Activated CD4-positive, alpha-beta T cell treated with anti-CD3 and anti-CD28 coated beads, Interleukin-2, amount 10 ng/mL, durations not matched to agents 24 days and 14 days (primary cell): Measurements from ENCODE around the gene PTF1A. TPM values are rescaled to one million over a fixed set of nuclear protein-coding genes. Genes with fewer than 3 reads are reported as not detected.
"Not testable (repeated sequence)": the region's sequence is repeated elsewhere in the genome, so short reads cannot be mapped to it uniquely, and the experiment has no call there.

Source experiments
- DNase-seq: peaks from one replicate; pipeline ENCODE4 v3.0.0; 2022
- H3K27ac Mint-ChIP-seq: one replicate; pipeline ENCODE4 v1.8.0; 2022; ENCODE audit warnings: mild to moderate bottlenecking, mixed read lengths
- H3K27me3 Mint-ChIP-seq: one replicate; pipeline ENCODE4 v1.8.0; 2022; ENCODE audit warnings: mixed read lengths
- H3K36me3 Mint-ChIP-seq: one replicate; pipeline ENCODE4 v1.8.0; 2022; ENCODE audit warnings: low read depth, mild to moderate bottlenecking, mixed read lengths
- H3K4me1 Mint-ChIP-seq: one replicate; pipeline ENCODE4 v1.8.0; 2021; ENCODE audit warnings: mixed read lengths
- H3K4me3 Mint-ChIP-seq: one replicate; pipeline ENCODE4 v1.8.0; 2022; ENCODE audit warnings: mild to moderate bottlenecking, moderate library complexity, mixed read lengths
- H3K9me3 Mint-ChIP-seq: one replicate; pipeline ENCODE4 v1.8.0; 2021; ENCODE audit warnings: mixed read lengths
- intact Hi-C: fragments of 100-400 bp; cut with micrococcal nuclease; formaldehyde crosslinking; loops from one replicate; pipeline ENCODE4 v1.15.1; 2023
- total RNA-seq: library from RNA; stranded (reverse); gene quantifications from 2 replicates; pipeline ENCODE4 v1.2.3, GENCODE V29; 2022

PTF1A gene
- total RNA-seq, 1 donor from 2014 or later, result not detected

GRCh38 chr10:23202779-23203178 lies 10.7 kb downstream of the PTF1A start:
- no peaks in the 10 kb centered on the region for H3K4me1 Mint-ChIP-seq
- H3K9me3 Mint-ChIP-seq, result no peaks in the 10 kb centered on the region
- peaks cover 70% of the 10 kb centered on the region for H3K27me3 Mint-ChIP-seq
- H3K36me3 Mint-ChIP-seq, result no peaks in the 10 kb centered on the region
- intact Hi-C loops, result no loop called here
- no peak overlapping the region for H3K27ac Mint-ChIP-seq
- no peak overlapping the region for H3K4me3 Mint-ChIP-seq
- no peak for DNase-seq

- H3K4me1 Mint-ChIP-seq, result no peaks in the 10 kb centered on the region
- peaks cover 64% of the 10 kb centered on the region for H3K27me3 Mint-ChIP-seq
- intact Hi-C loops, result no loop called here
- DNase-seq, result no peak
- no peak overlapping the region for H3K4me3 Mint-ChIP-seq
- no peaks in the 10 kb centered on the region for H3K9me3 Mint-ChIP-seq
- H3K36me3 Mint-ChIP-seq, result no peaks in the 10 kb centered on the region
- H3K27ac Mint-ChIP-seq, result no peak overlapping the region
Observed at GRCh38 chr10:23203369-23204325, 11.5 kb downstream of the PTF1A start.

- intact Hi-C loops, result no loop called here
Observed at GRCh38 chr10:23204773-23205172, 12.7 kb downstream of the PTF1A start.

GRCh38 chr10:23205972-23206642 lies 14.0 kb downstream of the PTF1A start:
- H3K4me3 Mint-ChIP-seq, result no peak overlapping the region
- H3K27me3 Mint-ChIP-seq, result peaks cover 54% of the 10 kb centered on the region
- H3K4me1 Mint-ChIP-seq, result no peaks in the 10 kb centered on the region
- H3K36me3 Mint-ChIP-seq, result no peaks in the 10 kb centered on the region
- no peak for DNase-seq
- H3K9me3 Mint-ChIP-seq, result no peaks in the 10 kb centered on the region
- no peak overlapping the region for H3K27ac Mint-ChIP-seq
- intact Hi-C loops, result no loop called here

More at GRCh38 chr10:23204773-23205172, 12.7 kb downstream of the PTF1A start:
- Mint-ChIP-seq H3K36me3 (no peaks in the 10 kb centered on the region), H3K9me3 (no peaks in the 10 kb centered on the region), H3K27me3 (peaks cover 65% of the 10 kb centered on the region), H3K27ac (no peak overlapping the region), H3K4me1 (no peaks in the 10 kb centered on the region), H3K4me3 (no peak overlapping the region)
- no peak for DNase-seq

- no peaks in the 10 kb centered on the region for H3K9me3 Mint-ChIP-seq
Observed at GRCh38 chr10:23217471-23217870, 25.4 kb downstream of the PTF1A start.

GRCh38 chr10:23230582-23230981 lies 38.5 kb downstream of the PTF1A start:
- peaks cover 3% of the 10 kb centered on the region for H3K9me3 Mint-ChIP-seq
- H3K27me3 Mint-ChIP-seq, result peaks cover 4% of the 10 kb centered on the region

More at GRCh38 chr10:23217471-23217870, 25.4 kb downstream of the PTF1A start:
- Mint-ChIP-seq H3K27me3 (peaks cover 17% of the 10 kb centered on the region), H3K4me3 (no peak overlapping the region), H3K27ac (no peak overlapping the region), H3K36me3 (no peaks in the 10 kb centered on the region), H3K4me1 (no peaks in the 10 kb centered on the region)
- intact Hi-C loops, result no loop called here
- no peak for DNase-seq

GRCh38 chr10:23238015-23238414 lies 45.9 kb downstream of the PTF1A start:
- Mint-ChIP-seq H3K4me3 (no peak overlapping the region), H3K9me3 (no peaks in the 10 kb centered on the region), H3K4me1 (no peaks in the 10 kb centered on the region), H3K36me3 (no peaks in the 10 kb centered on the region), H3K27me3 (no peaks in the 10 kb centered on the region), H3K27ac (no peak overlapping the region)
- DNase-seq, result no peak
- intact Hi-C loops, result no loop called here

More at GRCh38 chr10:23230582-23230981, 38.5 kb downstream of the PTF1A start:
- intact Hi-C loops, result no loop called here
- Mint-ChIP-seq H3K36me3 (no peaks in the 10 kb centered on the region), H3K4me3 (no peak overlapping the region), H3K4me1 (no peaks in the 10 kb centered on the region), H3K27ac (no peak overlapping the region)
- no peak for DNase-seq

GRCh38 chr10:23241779-23242178 lies 49.7 kb downstream of the PTF1A start:
- intact Hi-C loops, DNase-seq, H3K4me1 Mint-ChIP-seq, H3K9me3 Mint-ChIP-seq, H3K36me3 Mint-ChIP-seq, H3K27me3 Mint-ChIP-seq, H3K27ac Mint-ChIP-seq, H3K4me3 Mint-ChIP-seq: not testable (repeated sequence)

Other genes starting within 250 kb of the PTF1A start
- gene MSRB2, start 96.7 kb upstream of the PTF1A start, total RNA-seq, result 3.3 and 3.9 TPM in 2 replicates
- gene C10orf67, start 152.5 kb downstream of the PTF1A start, total RNA-seq, result 0.07 and 0.16 TPM in 2 replicates
- gene OTUD1, start 246.8 kb downstream of the PTF1A start, total RNA-seq, result 12.6 and 12.8 TPM in 2 replicates